Neutrophil (primary cell): ENCODE results near the gene DEDD.

Source experiments
- H3K27ac ChIP-seq: fragments of 200-600 bp; sonication (generic); 2 replicates; pipeline ENCODE4 v1.5.1; 2016; ENCODE audit warnings: mild to moderate bottlenecking, moderate library complexity
- H3K27me3 ChIP-seq: fragments of 200-600 bp; sonication (generic); 2 replicates; pipeline ENCODE4 v1.6.0; 2016; ENCODE audit warnings: mild to moderate bottlenecking
- H3K36me3 ChIP-seq: fragments of 200-600 bp; sonication (generic); 2 replicates; pipeline ENCODE4 v1.5.1; 2017
- H3K4me1 ChIP-seq, 2 experiments: fragments of 200-600 bp in 1 of 2; sonication (generic) in 1 of 2; 1 replicate in 1 of 2; 2 replicates in 1 of 2; pipeline versions ENCODE4 v1.5.1 to v1.6.1; 2013 to 2016; ENCODE audit warnings: low read depth in 1 of 2, low read length in 1 of 2, mild to moderate bottlenecking in 1 of 2, moderate library complexity in 1 of 2; ENCODE audit not compliant: control insufficient read depth in 1 of 2, insufficient read depth in 1 of 2
- H3K4me3 ChIP-seq, 2 experiments: fragments of 200-600 bp in 1 of 2; sonication (generic) in 1 of 2; 1 replicate in 1 of 2; 2 replicates in 1 of 2; pipeline ENCODE4 v1.5.1; 2013 to 2016; ENCODE audit warnings: low read depth in 1 of 2, low read length in 1 of 2, mild to moderate bottlenecking in 1 of 2, moderate library complexity in 1 of 2
- H3K9me3 ChIP-seq: fragments of 200-600 bp; sonication (generic); 2 replicates; pipeline ENCODE4 v1.5.1; 2016
- TF ChIP-seq, protein P1 (sequence below): fragments of 200-600 bp; sonication (generic); IDR thresholded peaks from 2 replicates; pipeline ENCODE4 v1.5.1; 2016; ENCODE audit warnings: antibody characterized with exemption

Gene DEDD

DNA sequence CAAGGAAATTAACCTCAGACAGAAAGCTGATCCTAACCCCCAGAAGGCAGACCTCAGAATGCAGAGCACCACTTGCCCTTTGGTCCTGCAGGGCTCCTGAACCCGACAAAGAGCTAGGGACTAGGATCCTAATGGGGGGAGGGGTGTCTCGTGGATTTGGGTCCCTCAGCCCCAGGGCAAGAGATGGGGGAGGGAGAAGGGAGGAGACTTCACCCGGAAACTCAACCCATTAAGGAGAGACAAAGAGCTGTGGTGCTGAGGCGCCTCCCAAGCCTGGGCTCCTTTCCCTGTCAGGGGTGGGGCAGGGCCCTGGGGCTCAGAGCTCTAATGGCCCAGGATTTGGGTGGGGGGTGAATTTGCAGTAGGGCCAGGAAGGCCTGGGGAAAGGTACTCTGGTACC, 46.0 kb downstream of the DEDD start:
- TF ChIP-seq, protein P1, sequence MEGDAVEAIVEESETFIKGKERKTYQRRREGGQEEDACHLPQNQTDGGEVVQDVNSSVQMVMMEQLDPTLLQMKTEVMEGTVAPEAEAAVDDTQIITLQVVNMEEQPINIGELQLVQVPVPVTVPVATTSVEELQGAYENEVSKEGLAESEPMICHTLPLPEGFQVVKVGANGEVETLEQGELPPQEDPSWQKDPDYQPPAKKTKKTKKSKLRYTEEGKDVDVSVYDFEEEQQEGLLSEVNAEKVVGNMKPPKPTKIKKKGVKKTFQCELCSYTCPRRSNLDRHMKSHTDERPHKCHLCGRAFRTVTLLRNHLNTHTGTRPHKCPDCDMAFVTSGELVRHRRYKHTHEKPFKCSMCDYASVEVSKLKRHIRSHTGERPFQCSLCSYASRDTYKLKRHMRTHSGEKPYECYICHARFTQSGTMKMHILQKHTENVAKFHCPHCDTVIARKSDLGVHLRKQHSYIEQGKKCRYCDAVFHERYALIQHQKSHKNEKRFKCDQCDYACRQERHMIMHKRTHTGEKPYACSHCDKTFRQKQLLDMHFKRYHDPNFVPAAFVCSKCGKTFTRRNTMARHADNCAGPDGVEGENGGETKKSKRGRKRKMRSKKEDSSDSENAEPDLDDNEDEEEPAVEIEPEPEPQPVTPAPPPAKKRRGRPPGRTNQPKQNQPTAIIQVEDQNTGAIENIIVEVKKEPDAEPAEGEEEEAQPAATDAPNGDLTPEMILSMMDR, result no peak
- H3K36me3 ChIP-seq, result no peaks in the 10 kb centered on the region
- no peak overlapping the region for H3K27ac ChIP-seq
- no peak overlapping the region for H3K4me3 ChIP-seq
- H3K9me3 ChIP-seq, result no peaks in the 10 kb centered on the region
- H3K4me1 ChIP-seq, result peaks cover 0 to 3% of the 10 kb centered on the region in 2 experiments
- no peaks in the 10 kb centered on the region for H3K27me3 ChIP-seq

DNA sequence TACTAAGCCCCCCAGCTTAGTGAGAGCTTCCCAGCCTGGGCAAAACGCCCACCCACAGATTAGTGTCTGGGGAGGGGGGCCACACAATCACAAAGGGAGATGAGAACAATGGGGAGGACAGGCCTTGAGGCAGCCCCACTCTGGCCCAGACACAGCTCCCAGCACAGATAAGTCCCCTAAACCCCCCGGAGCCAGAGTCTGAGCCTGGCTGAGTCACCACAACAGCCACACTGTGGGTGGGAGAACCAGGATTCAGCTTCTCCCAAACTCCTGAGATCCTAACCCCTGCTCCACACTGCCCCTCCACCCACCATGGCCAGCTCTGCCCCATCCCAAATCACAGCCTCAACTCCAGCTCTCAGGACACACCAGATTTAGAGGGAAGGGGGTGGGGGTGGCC, 47.3 kb downstream of the DEDD start:
- Histone ChIP-seq H3K9me3 (no peaks in the 10 kb centered on the region), H3K36me3 (no peaks in the 10 kb centered on the region), H3K27me3 (no peaks in the 10 kb centered on the region), H3K4me1 (peaks cover 0 to 3% of the 10 kb centered on the region in 2 experiments), H3K27ac (no peak overlapping the region), H3K4me3 (no peak overlapping the region)
- TF ChIP-seq, protein P1, result no peak

DNA sequence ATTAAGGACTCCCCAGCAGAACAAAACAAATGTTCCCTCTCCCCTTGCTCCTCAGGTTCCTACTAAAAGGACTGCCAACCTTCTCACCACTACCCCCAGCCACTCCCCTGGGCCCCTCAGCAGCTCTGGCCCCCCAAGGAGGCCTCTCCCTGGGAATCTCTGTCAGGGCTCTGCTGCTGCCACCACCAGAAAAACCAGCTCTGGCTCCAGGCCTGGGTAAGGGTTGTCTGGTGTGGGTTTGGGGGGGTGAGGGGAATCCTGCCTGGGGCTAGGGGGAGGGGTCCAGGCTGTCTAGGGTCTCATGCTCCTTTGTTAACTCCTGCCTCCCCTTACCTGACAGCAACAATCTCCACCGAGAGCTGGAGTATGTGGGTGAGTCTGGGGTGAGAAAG, 47.9 kb downstream of the DEDD start:
- no peaks in the 10 kb centered on the region for H3K9me3 ChIP-seq
- H3K27me3 ChIP-seq, result no peaks in the 10 kb centered on the region
- H3K4me1 ChIP-seq, result peaks cover 0 to 3% of the 10 kb centered on the region in 2 experiments
- H3K4me3 ChIP-seq, result no peak overlapping the region
- no peaks in the 10 kb centered on the region for H3K36me3 ChIP-seq
- TF ChIP-seq, protein P1, result no peak
- no peak overlapping the region for H3K27ac ChIP-seq

DNA sequence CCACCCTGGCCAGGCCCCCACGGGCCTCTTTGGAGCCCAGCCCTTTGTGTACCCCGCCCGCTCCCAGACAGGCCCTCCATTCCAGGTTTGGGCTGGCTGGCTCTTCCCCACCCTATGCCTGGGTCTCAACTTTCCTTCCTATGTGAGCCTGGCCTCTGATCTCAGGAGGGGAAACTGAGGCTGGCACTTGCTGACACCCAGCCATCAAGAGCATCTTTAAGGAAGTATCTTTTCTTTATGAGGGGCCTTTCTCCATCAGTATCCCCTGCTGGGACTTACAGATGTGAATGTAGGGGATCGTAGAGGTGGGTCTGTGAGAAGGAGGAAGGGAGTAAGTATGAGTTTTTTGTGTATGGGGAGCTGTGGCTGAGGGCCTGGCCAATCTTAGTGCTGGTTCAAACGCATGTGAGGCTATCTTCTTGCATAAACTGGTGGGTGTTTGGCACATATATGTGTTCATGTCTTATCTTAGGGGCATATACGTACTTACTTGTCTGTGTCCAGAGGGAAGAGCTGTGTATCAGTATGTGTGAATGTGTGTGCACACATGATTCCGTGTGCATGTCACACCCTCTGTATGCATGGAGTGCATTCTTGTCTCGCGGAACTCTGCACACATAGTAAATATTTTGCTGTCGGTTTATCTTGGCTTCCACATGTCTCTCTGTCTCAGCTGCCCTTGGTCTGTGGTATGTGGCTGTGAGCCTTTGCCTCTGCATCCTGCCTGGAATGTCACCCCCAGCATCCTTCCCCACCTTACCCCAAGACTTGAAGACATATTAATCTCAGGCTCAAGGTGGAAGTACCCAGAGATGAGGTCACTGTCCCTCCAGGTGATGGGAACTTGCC, 48.5 kb downstream of the DEDD start:
- TF ChIP-seq, protein P1, result no peak
- peaks cover 0 to 3% of the 10 kb centered on the region in 2 experiments for H3K4me1 ChIP-seq
- no peaks in the 10 kb centered on the region for H3K9me3 ChIP-seq
- H3K36me3 ChIP-seq, result no peaks in the 10 kb centered on the region
- H3K4me3 ChIP-seq, result no peak overlapping the region
- no peak overlapping the region for H3K27ac ChIP-seq
- no peaks in the 10 kb centered on the region for H3K27me3 ChIP-seq

DNA sequence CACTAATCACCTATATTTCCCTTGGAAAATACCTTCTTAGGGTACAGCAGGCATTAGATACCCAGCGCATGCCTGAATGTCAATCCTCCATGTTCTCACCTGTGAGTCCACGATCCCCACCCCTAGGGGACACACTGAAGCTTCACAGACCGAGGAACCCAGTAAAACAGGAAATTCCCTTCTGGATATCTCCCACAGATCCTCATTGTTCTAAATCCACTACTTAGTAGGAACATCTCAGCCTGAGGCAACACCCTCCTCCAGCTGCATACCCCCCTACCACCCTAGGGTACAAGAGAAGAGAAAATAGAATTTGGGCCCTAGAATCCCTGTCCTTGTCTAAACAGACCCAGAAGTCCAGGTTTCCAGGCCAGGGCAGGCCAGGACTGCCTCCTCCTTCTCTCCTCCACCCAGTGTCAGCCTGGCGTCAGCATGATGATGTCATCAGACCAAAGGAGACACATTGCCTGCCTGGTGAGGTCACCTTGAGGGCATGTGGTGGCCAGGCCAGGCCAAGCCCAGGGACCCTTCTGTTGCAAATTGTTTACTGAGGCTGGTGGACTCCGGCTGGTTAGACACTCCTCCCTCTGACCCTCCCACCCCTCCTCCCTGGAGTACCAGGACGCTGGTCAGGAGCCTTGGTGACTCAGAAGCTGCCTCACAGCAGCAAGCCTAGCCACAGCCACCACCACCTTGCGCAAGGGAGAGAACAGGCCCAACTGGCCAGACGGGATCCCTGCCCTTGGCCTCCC, 49.3 kb downstream of the DEDD start:
- Histone ChIP-seq H3K4me3 (no peak overlapping the region), H3K27ac (no peak overlapping the region)

More for the DNA sequence above, 49.3 kb downstream of the DEDD start:
- Histone ChIP-seq H3K4me1 (peaks cover 0 to 3% of the 10 kb centered on the region in 2 experiments), H3K9me3 (no peaks in the 10 kb centered on the region), H3K27me3 (no peaks in the 10 kb centered on the region), H3K36me3 (no peaks in the 10 kb centered on the region)
- TF ChIP-seq, protein P1, result no peak
